ENCODE data around the gene FOSL2. TPM values are rescaled to one million over a fixed set of nuclear protein-coding genes. Genes with fewer than 3 reads are reported as not detected.

Gene FOSL2
- polyA plus RNA-seq, 1 donor (not counting 4 experiments of a cell fraction or from before 2014, with no cell fraction given) = 24.1 TPM

DNA sequence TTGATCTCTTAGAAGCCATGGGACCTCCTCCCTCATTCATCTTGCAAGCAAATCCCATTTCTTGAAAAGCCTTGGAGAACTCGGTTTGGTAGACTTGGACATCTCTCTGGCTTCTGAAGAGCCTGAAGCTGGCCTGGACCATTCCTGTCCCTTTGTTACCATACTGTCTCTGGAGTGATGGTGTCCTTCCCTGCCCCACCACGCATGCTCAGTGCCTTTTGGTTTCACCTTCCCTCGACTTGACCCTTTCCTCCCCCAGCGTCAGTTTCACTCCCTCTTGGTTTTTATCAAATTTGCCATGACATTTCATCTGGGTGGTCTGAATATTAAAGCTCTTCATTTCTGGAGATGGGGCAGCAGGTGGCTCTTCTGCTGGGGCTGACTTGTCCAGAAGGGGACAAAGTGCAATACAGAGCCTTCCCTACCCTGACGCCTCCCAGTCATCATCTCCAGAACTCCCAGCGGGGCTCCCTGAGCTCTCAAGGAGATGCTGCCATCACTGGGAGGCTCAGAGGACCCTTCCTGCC, 20.0 kb downstream of the FOSL2 start:
- Histone ChIP-seq H2AFZ (ENCODE audit: control insufficient read depth, low read length) (no peak overlapping the region), H3K9me3 (ENCODE audit: control insufficient read depth, low read depth, low read length) (no peaks in the 10 kb centered on the region), H3K9me1 (ENCODE audit: control insufficient read depth, extremely low read depth, insufficient read depth, low read length) (peaks cover 3% of the 10 kb centered on the region), H3K4me1 (ENCODE audit: control insufficient read depth, extremely low read depth, insufficient read depth, low read length) (peaks cover 18% of the 10 kb centered on the region), H3K79me2 (ENCODE audit: control insufficient read depth, insufficient read depth, low read length) (peaks cover 9% of the 10 kb centered on the region), H4K20me1 (ENCODE audit: control insufficient read depth, extremely low read depth, insufficient read depth, low read length) (peaks cover 2% of the 10 kb centered on the region), H3K9ac (ENCODE audit: control insufficient read depth, extremely low read depth, insufficient read depth, low read length) (no peak overlapping the region), H3K36me3 (ENCODE audit: control insufficient read depth in 2 of 2, extremely low read depth in 1 of 2, insufficient read depth in 2 of 2, low read length in 2 of 2) (peaks cover 51 to 65% of the 10 kb centered on the region in 2 experiments), H3K27ac (ENCODE audit: control insufficient read depth, insufficient read depth, low read length) (no peak overlapping the region), H3K27me3 (ENCODE audit: control insufficient read depth, extremely low read depth, insufficient read depth, low read length) (no peaks in the 10 kb centered on the region), H3K4me3 (ENCODE audit: control insufficient read depth in 2 of 3, extremely low read depth in 1 of 3, insufficient read depth in 2 of 3, low read depth in 1 of 3, low read length in 3 of 3) (no peak overlapping the region), H3K4me2 (ENCODE audit: control insufficient read depth, extremely low read depth, insufficient read depth, low read depth, low read length) (no peak overlapping the region)
- DNase-seq (ENCODE audit: low read depth, low spot score) = no peak
- TF ChIP-seq EZH2 (IDR thresholded peaks at IDR 0.05; ENCODE audit: low read length) = no peak
- TF ChIP-seq, protein P1, sequence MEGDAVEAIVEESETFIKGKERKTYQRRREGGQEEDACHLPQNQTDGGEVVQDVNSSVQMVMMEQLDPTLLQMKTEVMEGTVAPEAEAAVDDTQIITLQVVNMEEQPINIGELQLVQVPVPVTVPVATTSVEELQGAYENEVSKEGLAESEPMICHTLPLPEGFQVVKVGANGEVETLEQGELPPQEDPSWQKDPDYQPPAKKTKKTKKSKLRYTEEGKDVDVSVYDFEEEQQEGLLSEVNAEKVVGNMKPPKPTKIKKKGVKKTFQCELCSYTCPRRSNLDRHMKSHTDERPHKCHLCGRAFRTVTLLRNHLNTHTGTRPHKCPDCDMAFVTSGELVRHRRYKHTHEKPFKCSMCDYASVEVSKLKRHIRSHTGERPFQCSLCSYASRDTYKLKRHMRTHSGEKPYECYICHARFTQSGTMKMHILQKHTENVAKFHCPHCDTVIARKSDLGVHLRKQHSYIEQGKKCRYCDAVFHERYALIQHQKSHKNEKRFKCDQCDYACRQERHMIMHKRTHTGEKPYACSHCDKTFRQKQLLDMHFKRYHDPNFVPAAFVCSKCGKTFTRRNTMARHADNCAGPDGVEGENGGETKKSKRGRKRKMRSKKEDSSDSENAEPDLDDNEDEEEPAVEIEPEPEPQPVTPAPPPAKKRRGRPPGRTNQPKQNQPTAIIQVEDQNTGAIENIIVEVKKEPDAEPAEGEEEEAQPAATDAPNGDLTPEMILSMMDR (optimal IDR thresholded peaks at IDR 0.05 in 1 of 3, IDR thresholded peaks at IDR 0.05 in 1 of 3, conservative IDR thresholded peaks at IDR 0.05 in 1 of 3; ENCODE audit: extremely low read depth in 1 of 3, insufficient read depth in 2 of 3, low read length in 3 of 3) = no peak
- dilution Hi-C loops (cut with MboI; ENCODE audit: extremely low pct_ligation_motif_present, low sequenced_read_pairs) = no loop called here
- no peak for FAIRE-seq

DNA sequence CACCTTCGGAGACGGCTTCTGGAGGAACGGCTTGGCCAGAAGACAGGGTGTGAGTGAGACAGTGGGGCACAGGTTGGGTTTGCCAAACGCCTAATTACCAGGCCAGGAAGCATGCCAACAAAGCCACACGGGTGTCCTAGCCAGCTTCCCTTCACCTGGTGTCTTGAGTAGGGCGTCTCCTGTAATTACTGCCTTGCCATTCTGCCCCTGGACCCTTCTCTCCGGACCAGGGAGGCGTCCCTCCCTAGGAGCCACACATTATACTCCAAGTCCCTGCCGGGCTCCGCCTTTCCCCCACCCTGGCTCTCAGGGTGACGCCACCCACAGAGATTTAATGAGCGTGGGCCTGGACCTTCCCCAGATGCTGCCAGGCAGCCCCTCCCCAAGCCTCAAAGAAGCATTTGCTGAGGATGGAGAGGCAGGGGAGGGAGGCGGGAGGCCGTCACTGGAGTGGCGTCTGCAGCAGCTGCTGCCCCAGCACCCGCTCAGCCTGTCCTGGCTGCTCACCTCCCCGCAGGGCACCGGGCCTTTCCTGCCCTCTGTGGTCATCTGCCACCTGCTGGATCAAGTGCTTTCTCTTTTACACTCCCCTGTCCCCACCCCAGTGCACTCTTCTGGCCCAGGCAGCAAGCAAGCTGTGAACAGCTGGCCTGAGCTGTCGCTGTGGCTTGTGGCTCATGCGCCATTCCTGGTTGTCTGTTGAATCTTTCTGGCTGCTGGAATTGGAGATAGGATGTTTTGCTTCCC, 20.7 kb downstream of the FOSL2 start:
- Histone ChIP-seq H3K4me2 (ENCODE audit: control insufficient read depth, extremely low read depth, insufficient read depth, low read depth, low read length) (no peak overlapping the region), H2AFZ (ENCODE audit: control insufficient read depth, low read length) (no peak overlapping the region), H3K79me2 (ENCODE audit: control insufficient read depth, insufficient read depth, low read length) (peaks cover 8% of the 10 kb centered on the region), H3K36me3 (ENCODE audit: control insufficient read depth in 2 of 2, extremely low read depth in 1 of 2, insufficient read depth in 2 of 2, low read length in 2 of 2) (peaks cover 47 to 63% of the 10 kb centered on the region in 2 experiments), H3K27me3 (ENCODE audit: control insufficient read depth, extremely low read depth, insufficient read depth, low read length) (no peaks in the 10 kb centered on the region), H3K27ac (ENCODE audit: control insufficient read depth, insufficient read depth, low read length) (no peak overlapping the region), H4K20me1 (ENCODE audit: control insufficient read depth, extremely low read depth, insufficient read depth, low read length) (peaks cover 2% of the 10 kb centered on the region), H3K9ac (ENCODE audit: control insufficient read depth, extremely low read depth, insufficient read depth, low read length) (no peak overlapping the region), H3K4me1 (ENCODE audit: control insufficient read depth, extremely low read depth, insufficient read depth, low read length) (peaks cover 12% of the 10 kb centered on the region), H3K9me1 (ENCODE audit: control insufficient read depth, extremely low read depth, insufficient read depth, low read length) (peaks cover 3% of the 10 kb centered on the region), H3K9me3 (ENCODE audit: control insufficient read depth, low read depth, low read length) (no peaks in the 10 kb centered on the region), H3K4me3 (ENCODE audit: control insufficient read depth in 2 of 3, extremely low read depth in 1 of 3, insufficient read depth in 2 of 3, low read depth in 1 of 3, low read length in 3 of 3) (no peak overlapping the region)
- dilution Hi-C loops (cut with MboI; ENCODE audit: extremely low pct_ligation_motif_present, low sequenced_read_pairs) = no loop called here
- TF ChIP-seq, protein P1 (optimal IDR thresholded peaks at IDR 0.05 in 1 of 3, IDR thresholded peaks at IDR 0.05 in 1 of 3, conservative IDR thresholded peaks at IDR 0.05 in 1 of 3; ENCODE audit: extremely low read depth in 1 of 3, insufficient read depth in 2 of 3, low read length in 3 of 3) = peak in 1 of 3 experiments; percentile 13
- TF ChIP-seq EZH2 (IDR thresholded peaks at IDR 0.05; ENCODE audit: low read length) = no peak
- FAIRE-seq (no peak), DNase-seq (ENCODE audit: low read depth, low spot score) (no peak)
